Stimulated activated CD4-positive, alpha-beta T cell treated with anti-CD3 and anti-CD28 coated beads, Interleukin-1b, Interleukin-23, amount 100 ng/mL, for 4 hours (primary cell): ENCODE data around the gene CTU2.

Source experiments
- DNase-seq, 2 donors: peaks; one replicate each; pipeline ENCODE4 v3.0.0-alpha.2; 2020; ENCODE audit warnings: low read depth in 2 of 2

The CTU2 gene

GRCh38 chr16:88760424-88761142, 54.3 kb downstream of the CTU2 start:
- no peak for DNase-seq

- no peak for DNase-seq
Observed at GRCh38 chr16:88761143-88761534, 54.8 kb downstream of the CTU2 start.

GRCh38 chr16:88761830-88762229, 55.5 kb downstream of the CTU2 start:
- DNase-seq = no peak

GRCh38 chr16:88762258-88762870, 56.1 kb downstream of the CTU2 start:
- no peak for DNase-seq

GRCh38 chr16:88762941-88763340, 56.6 kb downstream of the CTU2 start:
- DNase-seq = no peak

GRCh38 chr16:88763502-88764053, 57.3 kb downstream of the CTU2 start:
- no peak for DNase-seq

- no peak for DNase-seq
Observed at GRCh38 chr16:88764080-88764479, 57.8 kb downstream of the CTU2 start.

- no peak for DNase-seq
Observed at GRCh38 chr16:88764913-88765349, 58.6 kb downstream of the CTU2 start.
